Trophoblast cell (in vitro differentiated cells and primary cell): ENCODE results near the gene TAPBPL.

ENCODE experiments used
- DNase-seq, 2 donors: peaks; one replicate each; pipeline ENCODE4 v3.0.0-alpha.2; 2016
- H2AFZ ChIP-seq: 2 replicates; pipeline ENCODE4 v1.6.1; 2013; ENCODE audit warnings: low read length, moderate library complexity, mild to moderate bottlenecking; ENCODE audit not compliant: insufficient read depth, poor library complexity
- H2AK5ac ChIP-seq: 2 replicates; pipeline ENCODE4 v1.6.1; 2013; ENCODE audit warnings: mild to moderate bottlenecking, low read length
- H2BK120ac ChIP-seq: 2 replicates; pipeline ENCODE4 v1.6.1; 2013; ENCODE audit warnings: low read length, mild to moderate bottlenecking, moderate library complexity; ENCODE audit not compliant: insufficient read depth, poor library complexity
- H2BK12ac ChIP-seq: 2 replicates; pipeline ENCODE4 v1.6.1; 2013; ENCODE audit warnings: mild to moderate bottlenecking, low read length, moderate library complexity
- H2BK5ac ChIP-seq: 2 replicates; pipeline ENCODE4 v1.6.1; 2013; ENCODE audit warnings: low read length, low read depth, moderate library complexity, mild to moderate bottlenecking; ENCODE audit not compliant: poor library complexity
- H3K14ac ChIP-seq: 2 replicates; pipeline ENCODE4 v1.6.1; 2013; ENCODE audit warnings: mild to moderate bottlenecking, low read length
- H3K18ac ChIP-seq: 2 replicates; pipeline ENCODE4 v1.6.1; 2013; ENCODE audit warnings: mild to moderate bottlenecking, low read length
- H3K23ac ChIP-seq: 2 replicates; pipeline ENCODE4 v1.6.1; 2013; ENCODE audit warnings: low read length
- H3K27ac ChIP-seq: 2 replicates; pipeline ENCODE4 v1.5.1; 2013; ENCODE audit warnings: low read depth, mild to moderate bottlenecking, inconsistent platforms, low read length, moderate library complexity
- H3K27me3 ChIP-seq: 2 replicates; pipeline ENCODE4 v1.6.1; 2013; ENCODE audit warnings: inconsistent platforms, mild to moderate bottlenecking, low read length, moderate library complexity; ENCODE audit not compliant: insufficient read depth
- H3K36me3 ChIP-seq, 2 experiments: 1 replicate in 1 of 2; 2 replicates in 1 of 2; pipeline ENCODE4 v1.6.1; 2013; ENCODE audit warnings: low read length in 2 of 2, mild to moderate bottlenecking in 2 of 2, moderate library complexity in 1 of 2; ENCODE audit not compliant: insufficient read depth in 2 of 2, control insufficient read depth in 1 of 2
- H3K4ac ChIP-seq: 2 replicates; pipeline ENCODE4 v1.6.1; 2013; ENCODE audit warnings: low read depth, mild to moderate bottlenecking, low read length, moderate library complexity
- H3K4me1 ChIP-seq, 2 experiments: 1 replicate in 1 of 2; 2 replicates in 1 of 2; pipeline ENCODE4 v1.6.1; 2013; ENCODE audit warnings: low read length in 2 of 2, mild to moderate bottlenecking in 2 of 2, moderate library complexity in 1 of 2; ENCODE audit not compliant: insufficient read depth in 2 of 2, control insufficient read depth in 1 of 2
- H3K4me2 ChIP-seq: 2 replicates; pipeline ENCODE4 v1.6.1; 2013; ENCODE audit warnings: inconsistent platforms, mild to moderate bottlenecking, low read length, moderate library complexity
- H3K4me3 ChIP-seq: 2 replicates; pipeline ENCODE4 v1.5.1; 2013; ENCODE audit warnings: mild to moderate bottlenecking, low read depth, low read length, inconsistent platforms
- H3K79me1 ChIP-seq: one replicate; pipeline ENCODE4 v1.6.1; 2013; ENCODE audit warnings: low read length
- H3K79me2 ChIP-seq: 2 replicates; pipeline ENCODE4 v1.6.1; 2013; ENCODE audit warnings: low read length, mild to moderate bottlenecking; ENCODE audit not compliant: control insufficient read depth, insufficient read depth, poor library complexity
- H3K9ac ChIP-seq: 2 replicates; pipeline ENCODE4 v1.6.1; 2013; ENCODE audit warnings: mild to moderate bottlenecking, low read length
- H3K9me3 ChIP-seq: 2 replicates; pipeline ENCODE4 v1.6.1; 2013; ENCODE audit warnings: low read depth, mild to moderate bottlenecking, control low read depth, inconsistent platforms, low read length; ENCODE audit not compliant: insufficient read depth
- H4K12ac ChIP-seq: 2 replicates; pipeline ENCODE4 v1.6.1; 2013; ENCODE audit warnings: low read depth, mild to moderate bottlenecking, low read length, moderate library complexity
- H4K8ac ChIP-seq: 2 replicates; pipeline ENCODE4 v1.6.1; 2013; ENCODE audit warnings: low read depth, mild to moderate bottlenecking, low read length, moderate library complexity
- H4K91ac ChIP-seq: one replicate; pipeline ENCODE4 v1.6.1; 2013; ENCODE audit warnings: low read depth, mild to moderate bottlenecking, low read length, moderate library complexity
- WGBS: extraction: QIAGEN DNeasy Blood & Tissue Kit; methylation state at CpG from one replicate; pipeline ENCODE4 v1.1.7; 2013; ENCODE audit warnings: missing lambda C conversion rate; ENCODE audit not compliant: insufficient read length, insufficient coverage; ENCODE audit errors: extremely low coverage; 5-methylcytosine and 5-hydroxymethylcytosine counted together

TAPBPL gene

GRCh38 chr12:6500466-6500865, 48.6 kb downstream of the TAPBPL start:
- Histone ChIP-seq H2AFZ (no peak overlapping the region), H2BK5ac (no peak overlapping the region), H2BK120ac (no peak overlapping the region), H3K18ac (no peak overlapping the region), H3K23ac (no peak overlapping the region), H2BK12ac (no peak overlapping the region), H3K79me2 (no peaks in the 10 kb centered on the region), H4K12ac (no peak overlapping the region), H3K4me1 (no peaks in the 10 kb centered on the region), H3K79me1 (no peaks in the 10 kb centered on the region), H3K27ac (no peak overlapping the region), H3K27me3 (no peaks in the 10 kb centered on the region), H3K4me3 (no peak overlapping the region), H3K9me3 (peaks cover 2% of the 10 kb centered on the region), H4K91ac (no peak overlapping the region), H3K9ac (no peak overlapping the region), H3K14ac (no peak overlapping the region), H3K4me2 (no peak overlapping the region), H4K8ac (no peak overlapping the region), H2AK5ac (no peak overlapping the region), H3K4ac (no peak overlapping the region), H3K36me3 (peaks cover 22 to 27% of the 10 kb centered on the region in 2 experiments)
- DNase-seq = no peak
- no CpG with 5 or more reads among the region's 2 CpGs for WGBS

GRCh38 chr12:6507102-6507998, 55.5 kb downstream of the TAPBPL start:
- Histone ChIP-seq H3K27me3 (no peaks in the 10 kb centered on the region), H3K36me3 (peaks cover 21 to 23% of the 10 kb centered on the region in 2 experiments), H4K91ac (peak overlapping the region; percentile 88), H2AFZ (peak overlapping the region; percentile 39), H4K12ac (peak overlapping the region; percentile 91), H3K9me3 (no peaks in the 10 kb centered on the region), H3K4me3 (no peak overlapping the region), H3K27ac (peak overlapping the region; percentile 60), H2BK12ac (peak overlapping the region; percentile 96), H3K14ac (peak overlapping the region; percentile 87), H3K4ac (peak overlapping the region; percentile 75), H3K4me1 (peaks cover 4 to 7% of the 10 kb centered on the region in 2 experiments), H3K4me2 (peak overlapping the region; percentile 35), H3K79me1 (peaks cover 10% of the 10 kb centered on the region), H3K79me2 (peaks cover 1% of the 10 kb centered on the region), H2BK120ac (peak overlapping the region; percentile 93), H3K18ac (peak overlapping the region; percentile 98), H3K9ac (no peak overlapping the region), H4K8ac (peak overlapping the region; percentile 87), H3K23ac (no peak overlapping the region), H2AK5ac (peak overlapping the region; percentile 99), H2BK5ac (peak overlapping the region; percentile 94)
- no peak for DNase-seq
- no CpG with 5 or more reads among the region's 12 CpGs for WGBS

GRCh38 chr12:6508087-6508486, 56.2 kb downstream of the TAPBPL start:
- H3K4me2 ChIP-seq = no peak overlapping the region
- H3K27me3 ChIP-seq = no peaks in the 10 kb centered on the region
- peak overlapping the region; percentile 57 for H3K18ac ChIP-seq
- no peak overlapping the region for H4K12ac ChIP-seq
- peaks cover 4 to 7% of the 10 kb centered on the region in 2 experiments for H3K4me1 ChIP-seq
- H3K79me2 ChIP-seq = peaks cover 1% of the 10 kb centered on the region
- H3K14ac ChIP-seq = peak overlapping the region; percentile 32
- H3K36me3 ChIP-seq = peaks cover 23 to 26% of the 10 kb centered on the region in 2 experiments
- H3K4me3 ChIP-seq = no peak overlapping the region
- no peak overlapping the region for H3K9ac ChIP-seq
- no peak overlapping the region for H3K23ac ChIP-seq
- H2BK12ac ChIP-seq = peak overlapping the region; percentile 59
- peak overlapping the region; percentile 81 for H4K91ac ChIP-seq
- no peaks in the 10 kb centered on the region for H3K9me3 ChIP-seq
- H2AFZ ChIP-seq = no peak overlapping the region
- H4K8ac ChIP-seq = peak overlapping the region; percentile 42
- no CpG with 5 or more reads among the region's 7 CpGs for WGBS
- no peak overlapping the region for H3K27ac ChIP-seq
- DNase-seq = no peak
- H3K4ac ChIP-seq = peak overlapping the region; percentile 19
- H2AK5ac ChIP-seq = peak overlapping the region; percentile 49
- peaks cover 10% of the 10 kb centered on the region for H3K79me1 ChIP-seq
- peak overlapping the region; percentile 88 for H2BK5ac ChIP-seq
- peak overlapping the region; percentile 93 for H2BK120ac ChIP-seq
